LoVo (cell line): ENCODE results near the gene RHBDL1.
A peak's percentile ranks its signal among the peaks of the same experiment; 100 is the strongest.
"Not testable (repeated sequence)": the region's sequence is repeated elsewhere in the genome, so short reads cannot be mapped to it uniquely, and the experiment has no call there.

Source experiments
- DNase-seq: peaks from one replicate; pipeline ENCODE4 v3.0.0-alpha.2; 2016; ENCODE audit warnings: low spot score

The RHBDL1 gene

GRCh38 chr16:686459-687260, 11.2 kb downstream of the RHBDL1 start:
- DNase-seq: no peak

GRCh38 chr16:687499-687898, 12.0 kb downstream of the RHBDL1 start:
- DNase-seq: no peak

GRCh38 chr16:689175-689897, 13.9 kb downstream of the RHBDL1 start:
- no peak for DNase-seq

GRCh38 chr16:691242-691641, 15.8 kb downstream of the RHBDL1 start:
- DNase-seq: not testable (repeated sequence)

- no peak for DNase-seq
These were observed 17.1 kb downstream of the RHBDL1 start for GRCh38 chr16:692356-693108.

GRCh38 chr16:693364-693763, 17.9 kb downstream of the RHBDL1 start:
- no peak for DNase-seq

- DNase-seq: no peak
These were observed 18.3 kb downstream of the RHBDL1 start for GRCh38 chr16:693766-694165.

GRCh38 chr16:694187-694862, 18.9 kb downstream of the RHBDL1 start:
- no peak for DNase-seq

GRCh38 chr16:694863-695354, 19.4 kb downstream of the RHBDL1 start:
- no peak for DNase-seq

- DNase-seq: peak; percentile 84
These were observed 20.1 kb downstream of the RHBDL1 start for GRCh38 chr16:695355-696089.

GRCh38 chr16:698911-699671, 23.6 kb downstream of the RHBDL1 start:
- no peak for DNase-seq

- DNase-seq: no peak
These were observed 25.5 kb downstream of the RHBDL1 start for GRCh38 chr16:700684-701584.

GRCh38 chr16:702341-702740, 26.9 kb downstream of the RHBDL1 start:
- no peak for DNase-seq

GRCh38 chr16:703406-703805, 27.9 kb downstream of the RHBDL1 start:
- no peak for DNase-seq

GRCh38 chr16:704047-704446, 28.6 kb downstream of the RHBDL1 start:
- no peak for DNase-seq

GRCh38 chr16:704552-705380, 29.3 kb downstream of the RHBDL1 start:
- DNase-seq: no peak

GRCh38 chr16:705431-706188, 30.1 kb downstream of the RHBDL1 start, which contains the start of gene FBXL16:
Gene FBXL16, minus strand, starts transcription at chr16:705801. Its CDS starts 8,396 bp downstream, at chr16:697405.
- no peak for DNase-seq
